ENCODE data around the gene GABARAPL1. TPM values are rescaled to one million over a fixed set of nuclear protein-coding genes. Genes with fewer than 3 reads are reported as not detected.

GABARAPL1 gene
- total RNA-seq, 1 donor from 2014 or later = 114 TPM

GRCh38 chr12:10171973-10172728 lies 40.5 kb upstream of the GABARAPL1 start, which contains the start of gene OLR1:
TSS of gene OLR1 (minus strand) at chr12:10172132. CDS start at chr12:10172077, 55 bp downstream.
- DNase-seq = no peak
- TF ChIP-seq, protein P1, sequence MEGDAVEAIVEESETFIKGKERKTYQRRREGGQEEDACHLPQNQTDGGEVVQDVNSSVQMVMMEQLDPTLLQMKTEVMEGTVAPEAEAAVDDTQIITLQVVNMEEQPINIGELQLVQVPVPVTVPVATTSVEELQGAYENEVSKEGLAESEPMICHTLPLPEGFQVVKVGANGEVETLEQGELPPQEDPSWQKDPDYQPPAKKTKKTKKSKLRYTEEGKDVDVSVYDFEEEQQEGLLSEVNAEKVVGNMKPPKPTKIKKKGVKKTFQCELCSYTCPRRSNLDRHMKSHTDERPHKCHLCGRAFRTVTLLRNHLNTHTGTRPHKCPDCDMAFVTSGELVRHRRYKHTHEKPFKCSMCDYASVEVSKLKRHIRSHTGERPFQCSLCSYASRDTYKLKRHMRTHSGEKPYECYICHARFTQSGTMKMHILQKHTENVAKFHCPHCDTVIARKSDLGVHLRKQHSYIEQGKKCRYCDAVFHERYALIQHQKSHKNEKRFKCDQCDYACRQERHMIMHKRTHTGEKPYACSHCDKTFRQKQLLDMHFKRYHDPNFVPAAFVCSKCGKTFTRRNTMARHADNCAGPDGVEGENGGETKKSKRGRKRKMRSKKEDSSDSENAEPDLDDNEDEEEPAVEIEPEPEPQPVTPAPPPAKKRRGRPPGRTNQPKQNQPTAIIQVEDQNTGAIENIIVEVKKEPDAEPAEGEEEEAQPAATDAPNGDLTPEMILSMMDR (IDR thresholded peaks at IDR 0.05) = no peak
- intact Hi-C loops (cut with DNase I) = no loop called here
- no peaks in the 10 kb centered on the region for H3K4me1 ChIP-seq
- H3K27ac ChIP-seq = peak within 1 kb of the TSS; percentile 1
- no peaks in the 10 kb centered on the region for H3K9me3 ChIP-seq
- peak within 1 kb of the TSS; percentile 33 for H3K4me3 ChIP-seq
- no peak for ATAC-seq
- no peaks in the 10 kb centered on the region for H3K27me3 ChIP-seq
- H3K36me3 ChIP-seq = no peaks in the 10 kb centered on the region

- H3K9me3 ChIP-seq = no peaks in the 10 kb centered on the region
- no peaks in the 10 kb centered on the region for H3K27me3 ChIP-seq
- H3K36me3 ChIP-seq = no peaks in the 10 kb centered on the region
- no peak for DNase-seq
- H3K27ac ChIP-seq = no peak overlapping the region
- no peak for ATAC-seq
- H3K4me1 ChIP-seq = no peaks in the 10 kb centered on the region
- intact Hi-C loops (cut with DNase I) = no loop called here
- no peak overlapping the region for H3K4me3 ChIP-seq
- TF ChIP-seq, protein P1 (IDR thresholded peaks at IDR 0.05) = no peak
Observed at GRCh38 chr12:10174986-10175614, 37.6 kb upstream of the GABARAPL1 start.

- TF ChIP-seq, protein P1 (IDR thresholded peaks at IDR 0.05) = no peak
- no peaks in the 10 kb centered on the region for H3K27me3 ChIP-seq
- peak; percentile 53 for ATAC-seq
- H3K27ac ChIP-seq = no peak overlapping the region
- H3K4me1 ChIP-seq = no peaks in the 10 kb centered on the region
- no peaks in the 10 kb centered on the region for H3K36me3 ChIP-seq
- intact Hi-C loops (cut with DNase I) = no loop called here
- no peak for DNase-seq
- H3K4me3 ChIP-seq = no peak overlapping the region
- no peaks in the 10 kb centered on the region for H3K9me3 ChIP-seq
Observed at GRCh38 chr12:10175846-10176636, 36.6 kb upstream of the GABARAPL1 start.

DNA sequence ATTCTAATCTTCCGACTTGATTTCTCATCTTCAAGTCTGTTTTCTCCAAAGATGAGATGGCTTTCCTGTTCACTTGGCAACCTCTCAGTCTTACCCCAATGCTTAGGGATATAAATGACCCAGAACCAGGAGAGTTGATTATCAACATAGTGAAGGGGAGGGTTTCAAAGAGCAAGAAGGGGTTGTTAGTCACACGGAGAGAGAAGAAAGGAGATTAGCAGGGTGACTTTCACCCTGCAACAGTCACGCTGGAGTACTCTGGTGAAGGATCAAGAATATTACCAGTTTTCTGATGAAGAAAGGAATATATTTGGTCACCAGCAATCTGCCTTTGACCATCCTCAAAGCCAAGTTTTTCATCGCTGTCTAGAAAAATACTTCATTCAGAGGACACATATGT lies 33.9 kb upstream of the GABARAPL1 start, which contains the start of gene TMEM52B:
Gene TMEM52B (plus strand): TSS at position 212 of the 400 bp plus-strand sequence. CDS start 543 bp downstream, outside the sequence.
- intact Hi-C loops (cut with DNase I) = no loop called here
- TF ChIP-seq, protein P1 (IDR thresholded peaks at IDR 0.05) = no peak
- ATAC-seq = no peak
- H3K4me3 ChIP-seq = no peak within 1 kb of the TSS
- peaks cover 5% of the 10 kb centered on the region for H3K4me1 ChIP-seq
- H3K36me3 ChIP-seq = no peaks in the 10 kb centered on the region
- H3K9me3 ChIP-seq = no peaks in the 10 kb centered on the region
- no peak for DNase-seq
- H3K27ac ChIP-seq = no peak within 1 kb of the TSS
- no peaks in the 10 kb centered on the region for H3K27me3 ChIP-seq

DNA sequence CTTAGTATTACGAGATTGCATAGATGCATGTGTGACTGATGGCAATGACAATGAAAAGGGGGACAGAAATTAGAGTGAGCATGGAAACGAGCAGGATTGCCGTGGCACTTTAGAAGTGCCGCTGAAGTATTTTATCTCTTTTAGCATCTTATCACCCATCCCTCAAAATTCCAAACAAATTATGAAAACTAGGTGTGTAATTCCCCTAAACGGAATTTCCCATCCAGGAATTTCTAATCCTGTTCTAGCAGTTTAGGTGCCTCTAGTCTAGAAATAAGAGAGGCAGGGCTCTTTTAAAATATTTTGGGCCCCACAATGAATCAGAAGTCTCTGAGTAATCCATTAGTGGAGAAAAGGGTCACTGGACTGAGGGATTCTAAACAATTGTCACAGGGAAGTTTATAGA lies 32.9 kb upstream of the GABARAPL1 start:
- DNase-seq (no peak), ATAC-seq (no peak)
- Histone ChIP-seq H3K4me3 (no peak overlapping the region), H3K27ac (no peak overlapping the region), H3K4me1 (peaks cover 5% of the 10 kb centered on the region), H3K27me3 (no peaks in the 10 kb centered on the region), H3K36me3 (no peaks in the 10 kb centered on the region), H3K9me3 (no peaks in the 10 kb centered on the region)
- intact Hi-C loops (cut with DNase I) = no loop called here
- TF ChIP-seq, protein P1 (IDR thresholded peaks at IDR 0.05) = no peak
